CD8-positive, alpha-beta memory T cell (primary cell): ENCODE results near the gene NECAP2. TPM values are rescaled to one million over a fixed set of nuclear protein-coding genes. Genes with fewer than 3 reads are reported as not detected.
"Not testable (repeated sequence)": the region's sequence is repeated elsewhere in the genome, so short reads cannot be mapped to it uniquely, and the experiment has no call there.

Experiments
- CTCF ChIA-PET: fragments of 350-600 bp; sonication (Branson Sonifier 250); formaldehyde crosslinking; loops from one replicate; lab custom pipeline; 2021; ENCODE audit warnings: antibody characterized with exemption; lab: Charles Lee
- POLR2A ChIA-PET: fragments of 350-600 bp; sonication (Branson Sonifier 250); formaldehyde crosslinking; loops from one replicate; lab custom pipeline; 2021; ENCODE audit warnings: antibody characterized with exemption; lab: Charles Lee
- DNase-seq, 5 donors: peaks; one replicate each; pipeline versions ENCODE4 v3.0.0 to v3.0.0-alpha.2; 2020 to 2022; ENCODE audit warnings: mixed read lengths in 1 of 5
- H3K27ac ChIP-seq: one replicate; pipeline ENCODE4 v1.7.0; 2013; ENCODE audit warnings: low read depth, mild to moderate bottlenecking, low read length, moderate library complexity
- H3K27me3 ChIP-seq: 2 replicates; pipeline ENCODE4 v1.7.0; 2013; ENCODE audit warnings: low read length, mild to moderate bottlenecking; ENCODE audit not compliant: insufficient read depth, poor library complexity, severe bottlenecking
- H3K36me3 ChIP-seq: 2 replicates; pipeline ENCODE4 v1.7.0; 2013; ENCODE audit warnings: mild to moderate bottlenecking, low read length, moderate library complexity; ENCODE audit not compliant: insufficient read depth
- H3K4me1 ChIP-seq: 2 replicates; pipeline ENCODE4 v1.7.0; 2013; ENCODE audit warnings: mild to moderate bottlenecking, low read length, moderate library complexity; ENCODE audit not compliant: insufficient read depth
- H3K4me3 ChIP-seq: 2 replicates; pipeline ENCODE4 v1.7.0; 2013; ENCODE audit warnings: mild to moderate bottlenecking, low read length
- H3K9me3 ChIP-seq: 2 replicates; pipeline ENCODE4 v1.7.0; 2013; ENCODE audit warnings: mild to moderate bottlenecking, low read length
- H3K27ac Mint-ChIP-seq, 8 donors: one replicate each; pipeline ENCODE4 v1.8.0; 2020 to 2021; ENCODE audit warnings: mixed read lengths in 8 of 8, mild to moderate bottlenecking in 6 of 8, inconsistent platforms in 3 of 8, moderate library complexity in 3 of 8
- H3K27me3 Mint-ChIP-seq, 2 donors: one replicate each; pipeline ENCODE4 v1.8.0; 2020 to 2021; ENCODE audit warnings: mixed read lengths in 2 of 2, mild to moderate bottlenecking in 1 of 2, moderate library complexity in 1 of 2
- H3K36me3 Mint-ChIP-seq, 3 donors: one replicate each; pipeline ENCODE4 v1.8.0; 2020 to 2021; ENCODE audit warnings: mixed read lengths in 3 of 3, inconsistent platforms in 1 of 3, mild to moderate bottlenecking in 1 of 3
- H3K4me1 Mint-ChIP-seq, 3 donors: one replicate each; pipeline ENCODE4 v1.8.0; 2020 to 2021; ENCODE audit warnings: mixed read lengths in 3 of 3, inconsistent platforms in 1 of 3, mild to moderate bottlenecking in 1 of 3
- H3K4me3 Mint-ChIP-seq, 7 donors: one replicate each; pipeline ENCODE4 v1.8.0; 2020 to 2021; ENCODE audit warnings: mixed read lengths in 7 of 7, mild to moderate bottlenecking in 6 of 7, moderate library complexity in 4 of 7, inconsistent platforms in 2 of 7
- H3K9me3 Mint-ChIP-seq, 5 donors: one replicate each; pipeline ENCODE4 v1.8.0; 2020 to 2022; ENCODE audit warnings: mixed read lengths in 5 of 5, mild to moderate bottlenecking in 3 of 5, moderate library complexity in 2 of 5, inconsistent platforms in 1 of 5
- polyA plus RNA-seq: library from polyadenylated mRNA; unstranded; fragments of 300-500 nt; fragmentation: Illumina TruSeq; gene quantifications from one replicate; pipeline ENCODE4 v1.2.3, GENCODE V29; 2021
- total RNA-seq, 2 experiments: library from RNA; stranded (reverse); gene quantifications; one replicate each; pipeline ENCODE4 v1.2.3, GENCODE V29; 2021

Gene NECAP2
- total and polyA plus RNA-seq, 3 experiments from 2014 or later, result 79.4 to 170 (median 80.5) TPM

GRCh38 chr1:16491056-16491675 is 50.6 kb downstream of the NECAP2 start:
- peaks cover 0 to 34% (median 4%) of the 10 kb centered on the region in 3 donors for H3K36me3 Mint-ChIP-seq
- Histone ChIP-seq H3K36me3 (no peaks in the 10 kb centered on the region), H3K4me3 (no peak overlapping the region), H3K4me1 (no peaks in the 10 kb centered on the region), H3K27me3 (no peaks in the 10 kb centered on the region), H3K9me3 (no peaks in the 10 kb centered on the region), H3K27ac (no peak overlapping the region)
- no peak for DNase-seq
- peak overlapping the region in 2 of 8 donors; percentile 6 to 42 for H3K27ac Mint-ChIP-seq
- no peak overlapping the region for H3K4me3 Mint-ChIP-seq
- no peaks in the 10 kb centered on the region for H3K9me3 Mint-ChIP-seq
- POLR2A ChIA-PET, result no interaction called here
- CTCF ChIA-PET, result interaction anchor here (1.3 kb wide), 1 partner anchor 10 kb away, joined by 3 read pairs; no protein-coding TSS in a partner anchor
- peaks cover 0 to 15% (median 1%) of the 10 kb centered on the region in 3 donors for H3K4me1 Mint-ChIP-seq
- H3K27me3 Mint-ChIP-seq, result no peaks in the 10 kb centered on the region

DNA sequence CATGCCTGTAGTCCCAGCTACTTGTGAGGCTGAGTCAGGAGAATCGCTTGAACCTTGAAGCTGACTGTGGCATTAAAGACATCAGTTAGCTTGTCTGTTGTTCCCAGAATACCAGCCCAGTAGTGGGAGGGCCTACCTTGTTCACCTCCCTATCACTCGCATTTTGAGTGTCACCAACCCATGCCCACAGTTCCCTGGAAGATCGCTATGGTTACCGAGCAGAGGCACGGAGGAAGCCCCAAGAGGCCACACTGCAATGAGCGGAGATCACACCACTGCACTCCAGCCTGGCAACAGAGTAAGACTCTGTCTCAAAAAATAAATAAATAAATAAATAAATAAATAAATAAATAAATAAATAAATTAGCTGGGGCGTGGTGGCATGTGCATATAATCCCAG is 52.4 kb downstream of the NECAP2 start:
- peaks cover 7 to 27% (median 12%) of the 10 kb centered on the region in 3 donors for H3K4me1 Mint-ChIP-seq
- H3K4me1 ChIP-seq, CTCF ChIA-PET, DNase-seq, H3K27me3 Mint-ChIP-seq, H3K36me3 ChIP-seq, H3K9me3 Mint-ChIP-seq, H3K27me3 ChIP-seq, H3K4me3 ChIP-seq, H3K27ac ChIP-seq, POLR2A ChIA-PET, H3K9me3 ChIP-seq: not testable (repeated sequence)
- H3K4me3 Mint-ChIP-seq, result peak overlapping the region in 1 of 7 donors; percentile 28
- peaks cover 0 to 22% (median 4%) of the 10 kb centered on the region in 3 donors for H3K36me3 Mint-ChIP-seq
- peak overlapping the region in 3 of 8 donors; percentile 4 to 42 (median 23) for H3K27ac Mint-ChIP-seq

DNA sequence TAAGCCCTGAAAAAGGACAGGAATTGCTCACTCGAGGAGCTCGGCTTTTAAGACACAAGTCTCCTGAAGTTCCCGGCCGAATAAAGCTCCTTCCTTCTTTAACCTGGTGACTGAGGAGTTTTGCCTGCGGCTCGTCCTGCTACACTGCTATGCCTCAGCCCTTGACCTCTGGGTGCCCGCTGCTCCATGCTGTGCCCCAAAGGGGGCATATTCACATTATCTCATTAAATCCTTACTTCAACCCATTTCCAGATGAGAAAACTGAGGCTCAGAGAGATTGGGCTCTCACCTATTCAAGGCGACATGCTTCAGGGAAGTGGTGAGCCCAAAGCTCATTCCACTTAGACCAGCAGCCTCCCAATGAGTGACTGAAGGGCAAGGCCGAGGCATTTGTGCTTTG is 53.2 kb downstream of the NECAP2 start:
- H3K4me1 ChIP-seq, CTCF ChIA-PET, H3K27ac ChIP-seq, H3K4me3 ChIP-seq, POLR2A ChIA-PET, DNase-seq, H3K27me3 Mint-ChIP-seq, H3K9me3 Mint-ChIP-seq, H3K27me3 ChIP-seq, H3K9me3 ChIP-seq, H3K36me3 ChIP-seq: not testable (repeated sequence)
- Mint-ChIP-seq H3K4me1 (peaks cover 9 to 33% (median 13%) of the 10 kb centered on the region in 3 donors), H3K36me3 (peaks cover 0 to 15% (median 1%) of the 10 kb centered on the region in 3 donors), H3K27ac (peak overlapping the region in 4 of 8 donors; percentile 8 to 83 (median 42)), H3K4me3 (peak overlapping the region in 1 of 7 donors; percentile 5)

GRCh38 chr1:16497474-16497904 is 57.0 kb downstream of the NECAP2 start:
- H3K9me3 ChIP-seq, H3K4me3 ChIP-seq, H3K36me3 Mint-ChIP-seq, H3K9me3 Mint-ChIP-seq, H3K4me1 ChIP-seq, H3K27me3 Mint-ChIP-seq, H3K27me3 ChIP-seq, H3K36me3 ChIP-seq, H3K27ac ChIP-seq: not testable (repeated sequence)
- H3K27ac Mint-ChIP-seq, result peak overlapping the region in 7 of 8 donors; percentile 21 to 93 (median 89)
- H3K4me3 Mint-ChIP-seq, result peak overlapping the region; percentile 75 to 92 (median 85)
- DNase-seq, result peak in 1 of 5 donors; percentile 23
- ChIA-PET POLR2A (interaction anchor here (0.5 to 0.7 kb wide), 2 partner anchors 9 to 220 kb away, joined by 3 to 5 read pairs; no protein-coding TSS in a partner anchor), CTCF (interaction anchor here (0.5 to 1.1 kb wide), 3 partner anchors 56 to 60 kb away, joined by 3 to 4 read pairs (median 3); partner anchors contain the start of gene NECAP2)
- H3K4me1 Mint-ChIP-seq, result peaks cover 9 to 38% (median 17%) of the 10 kb centered on the region in 3 donors

GRCh38 chr1:16498047-16498446 is 57.5 kb downstream of the NECAP2 start:
- not testable (repeated sequence) for H3K4me1 ChIP-seq, H3K9me3 Mint-ChIP-seq, H3K36me3 ChIP-seq, H3K36me3 Mint-ChIP-seq, H3K9me3 ChIP-seq, H3K27me3 Mint-ChIP-seq, H3K27me3 ChIP-seq
- DNase-seq, result peak in 1 of 5 donors; percentile 23
- Histone ChIP-seq H3K27ac (peak overlapping the region; percentile 70), H3K4me3 (peak overlapping the region; percentile 55)
- POLR2A ChIA-PET, result interaction anchor here (0.5 kb wide), 1 partner anchor 220 kb away, joined by 3 read pairs; no protein-coding TSS in a partner anchor
- Mint-ChIP-seq H3K4me1 (peaks cover 9 to 35% (median 16%) of the 10 kb centered on the region in 3 donors), H3K27ac (peak overlapping the region in 7 of 8 donors; percentile 21 to 91 (median 83)), H3K4me3 (peak overlapping the region; percentile 75 to 92 (median 85))
- CTCF ChIA-PET, result interaction anchor here (0.5 to 1.1 kb wide), 2 partner anchors 57 to 60 kb away, joined by 3 read pairs; no protein-coding TSS in a partner anchor

- POLR2A ChIA-PET, result no interaction called here
- H3K27ac Mint-ChIP-seq, result peak overlapping the region in 7 of 8 donors; percentile 50 to 91 (median 79)
- H3K27ac ChIP-seq, result peak overlapping the region; percentile 73
These were observed 58.3 kb downstream of the NECAP2 start for GRCh38 chr1:16498573-16499413.

GRCh38 chr1:16500466-16500865 is 59.9 kb downstream of the NECAP2 start:
- peak overlapping the region; percentile 23 to 96 (median 91) for H3K4me3 Mint-ChIP-seq
- H3K27me3 ChIP-seq, H3K36me3 ChIP-seq, H3K4me1 ChIP-seq, H3K27me3 Mint-ChIP-seq, H3K4me3 ChIP-seq, H3K9me3 Mint-ChIP-seq, DNase-seq, H3K9me3 ChIP-seq, H3K36me3 Mint-ChIP-seq, H3K27ac ChIP-seq: not testable (repeated sequence)
- peak overlapping the region in 2 of 8 donors; percentile 68 to 71 for H3K27ac Mint-ChIP-seq
- ChIA-PET CTCF (interaction anchor here (0.7 kb wide), 1 partner anchor 33 kb away, joined by 4 read pairs; no protein-coding TSS in a partner anchor), POLR2A (interaction anchor here (0.6 kb wide), 1 partner anchor 53 kb away, joined by 3 read pairs; no protein-coding TSS in a partner anchor)
- peaks cover 14 to 30% (median 16%) of the 10 kb centered on the region in 3 donors for H3K4me1 Mint-ChIP-seq

More at GRCh38 chr1:16498573-16499413, 58.3 kb downstream of the NECAP2 start:
- CTCF ChIA-PET, result no interaction called here
- Histone ChIP-seq H3K36me3 (no peaks in the 10 kb centered on the region), H3K9me3 (no peaks in the 10 kb centered on the region), H3K27me3 (no peaks in the 10 kb centered on the region), H3K4me3 (peak overlapping the region; percentile 89), H3K4me1 (no peaks in the 10 kb centered on the region)
- Mint-ChIP-seq H3K4me3 (peak overlapping the region; percentile 90 to 96 (median 92)), H3K36me3 (peaks cover 0 to 2% (median 0%) of the 10 kb centered on the region in 3 donors), H3K4me1 (peaks cover 9 to 30% (median 16%) of the 10 kb centered on the region in 3 donors), H3K27me3 (no peaks in the 10 kb centered on the region), H3K9me3 (no peaks in the 10 kb centered on the region)
- peak; percentile 79 to 88 (median 82) for DNase-seq
